ENCODE results near the gene UGT1A8. TPM values are rescaled to one million over a fixed set of nuclear protein-coding genes. Genes with fewer than 3 reads are reported as not detected.
A peak's percentile ranks its signal among the peaks of the same experiment; 100 is the strongest.

Gene UGT1A8
- total RNA-seq, 2 experiments from 2014 or later = not detected

DNA sequence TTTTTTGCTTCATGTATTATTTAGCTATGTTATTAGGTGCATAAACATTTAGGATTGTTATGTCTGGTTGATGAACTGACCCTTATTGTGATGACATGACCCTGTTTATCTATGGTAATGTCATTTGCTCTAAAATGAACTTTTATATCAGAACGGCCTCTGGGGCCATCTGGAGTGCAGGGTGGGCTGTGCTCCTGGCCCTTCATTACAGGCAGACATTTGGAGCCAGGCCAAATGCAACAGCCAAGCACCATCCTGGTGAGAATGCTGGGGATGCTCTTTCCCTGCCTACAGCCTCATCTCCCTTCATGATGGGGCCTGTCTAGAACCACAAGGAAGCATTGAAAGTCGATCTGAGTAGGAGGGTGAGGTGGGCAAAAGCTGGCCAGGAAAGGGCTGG, 198.9 kb downstream of the UGT1A8 start:
- Mint-ChIP-seq H3K27me3 (peaks cover 10% of the 10 kb centered on the region), H3K27ac (no peak overlapping the region), H3K4me1 (peaks cover 3% of the 10 kb centered on the region), H3K4me3 (no peak overlapping the region), H3K36me3 (no peaks in the 10 kb centered on the region), H3K9me3 (no peaks in the 10 kb centered on the region)
- DNase-seq (no peak), ATAC-seq (ENCODE audit: low read depth) (no peak)
- POLR2A ChIA-PET = no interaction called here

DNA sequence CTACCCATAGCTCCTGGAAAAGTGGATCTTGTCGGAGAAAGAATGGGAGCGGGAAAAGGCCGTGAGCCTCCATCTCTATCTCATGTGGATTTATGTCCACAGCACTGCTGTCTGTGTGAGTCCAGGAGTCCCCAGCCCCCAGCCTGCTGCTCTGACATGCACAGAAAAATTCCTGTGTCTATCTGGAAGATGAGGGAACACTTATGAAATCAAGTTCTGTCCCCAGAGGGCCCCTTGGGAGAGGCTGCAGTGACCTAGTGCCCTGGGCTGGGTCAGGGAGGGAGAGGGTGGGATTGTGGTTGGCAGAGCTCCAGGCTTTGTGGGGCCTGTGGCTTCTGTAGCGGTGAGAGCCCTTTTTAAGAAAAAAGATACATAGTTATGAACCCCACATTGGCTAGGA, 199.3 kb downstream of the UGT1A8 start:
- Mint-ChIP-seq H3K9me3 (no peaks in the 10 kb centered on the region), H3K27me3 (peaks cover 10% of the 10 kb centered on the region), H3K27ac (no peak overlapping the region), H3K4me3 (no peak overlapping the region), H3K4me1 (peaks cover 3% of the 10 kb centered on the region), H3K36me3 (no peaks in the 10 kb centered on the region)
- POLR2A ChIA-PET = no interaction called here
- ATAC-seq (ENCODE audit: low read depth) = no peak
- DNase-seq = no peak

DNA sequence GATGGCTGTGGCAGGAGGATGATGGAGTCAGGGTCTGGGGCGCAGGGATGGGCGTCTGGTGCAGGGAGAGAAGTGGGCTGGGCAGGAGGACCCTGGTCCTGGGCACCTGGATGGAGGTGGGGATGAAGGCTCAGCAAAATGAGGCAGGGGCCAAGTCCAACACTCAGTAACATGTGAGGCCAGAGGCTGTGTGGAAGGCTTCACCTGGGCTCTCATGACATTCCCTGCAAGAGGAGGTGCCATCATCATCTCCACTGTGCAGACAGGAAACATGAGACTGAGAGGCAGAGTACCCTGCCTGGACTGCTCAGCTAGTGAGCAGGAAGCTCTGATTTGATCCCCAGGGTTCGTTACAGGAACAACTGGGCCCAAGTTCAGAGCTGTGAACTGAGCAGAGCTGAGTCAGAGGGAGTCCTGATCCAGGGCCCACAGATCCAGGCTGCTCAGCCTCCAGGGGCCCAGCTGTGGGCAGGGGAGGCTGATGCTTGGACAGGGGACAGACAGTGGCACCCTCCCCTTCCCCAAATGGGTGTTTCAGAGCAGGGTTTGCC, 200.0 kb downstream of the UGT1A8 start:
- DNase-seq (no peak), ATAC-seq (ENCODE audit: low read depth) (no peak)
- Mint-ChIP-seq H3K4me3 (no peak overlapping the region), H3K4me1 (peaks cover 3% of the 10 kb centered on the region), H3K27ac (no peak overlapping the region), H3K36me3 (no peaks in the 10 kb centered on the region), H3K9me3 (no peaks in the 10 kb centered on the region), H3K27me3 (peaks cover 10% of the 10 kb centered on the region)
- POLR2A ChIA-PET = no interaction called here

DNA sequence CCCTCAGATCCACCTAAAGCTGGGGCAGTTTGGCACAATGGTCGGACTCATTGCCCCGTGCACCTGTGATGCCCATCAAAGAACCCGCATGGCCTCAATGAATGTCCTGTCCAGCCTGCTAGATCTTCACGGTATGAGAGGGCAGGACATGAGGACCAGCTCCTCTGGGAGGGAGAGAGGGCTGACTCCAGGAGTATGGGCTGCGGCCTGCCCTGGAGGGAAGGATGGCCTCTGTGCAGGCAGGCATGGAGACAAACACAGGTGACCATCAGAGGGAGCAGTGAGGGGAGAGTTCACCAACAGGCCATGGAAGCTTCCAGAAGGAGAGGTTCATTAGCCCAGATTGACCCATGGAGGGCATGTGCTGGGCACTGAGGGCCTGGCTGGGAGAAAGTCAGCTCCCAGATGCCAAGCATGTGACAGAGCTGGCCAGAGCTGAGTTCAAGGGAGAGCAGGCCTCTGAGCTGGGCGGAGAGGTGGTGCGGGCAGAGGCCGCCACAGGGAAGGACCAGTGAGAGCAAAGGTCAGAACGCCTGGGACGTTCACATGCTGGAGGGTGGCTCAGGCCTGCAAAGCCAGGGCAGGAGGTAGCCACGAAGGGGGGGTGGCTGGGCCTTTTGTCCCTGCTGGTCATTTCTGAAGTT, 200.7 kb downstream of the UGT1A8 start:
- Mint-ChIP-seq H3K4me3 (no peak overlapping the region), H3K4me1 (peaks cover 3% of the 10 kb centered on the region), H3K27me3 (peaks cover 10% of the 10 kb centered on the region), H3K36me3 (no peaks in the 10 kb centered on the region), H3K27ac (no peak overlapping the region), H3K9me3 (no peaks in the 10 kb centered on the region)
- POLR2A ChIA-PET = no interaction called here
- DNase-seq (peak; percentile 16), ATAC-seq (ENCODE audit: low read depth) (no peak)

DNA sequence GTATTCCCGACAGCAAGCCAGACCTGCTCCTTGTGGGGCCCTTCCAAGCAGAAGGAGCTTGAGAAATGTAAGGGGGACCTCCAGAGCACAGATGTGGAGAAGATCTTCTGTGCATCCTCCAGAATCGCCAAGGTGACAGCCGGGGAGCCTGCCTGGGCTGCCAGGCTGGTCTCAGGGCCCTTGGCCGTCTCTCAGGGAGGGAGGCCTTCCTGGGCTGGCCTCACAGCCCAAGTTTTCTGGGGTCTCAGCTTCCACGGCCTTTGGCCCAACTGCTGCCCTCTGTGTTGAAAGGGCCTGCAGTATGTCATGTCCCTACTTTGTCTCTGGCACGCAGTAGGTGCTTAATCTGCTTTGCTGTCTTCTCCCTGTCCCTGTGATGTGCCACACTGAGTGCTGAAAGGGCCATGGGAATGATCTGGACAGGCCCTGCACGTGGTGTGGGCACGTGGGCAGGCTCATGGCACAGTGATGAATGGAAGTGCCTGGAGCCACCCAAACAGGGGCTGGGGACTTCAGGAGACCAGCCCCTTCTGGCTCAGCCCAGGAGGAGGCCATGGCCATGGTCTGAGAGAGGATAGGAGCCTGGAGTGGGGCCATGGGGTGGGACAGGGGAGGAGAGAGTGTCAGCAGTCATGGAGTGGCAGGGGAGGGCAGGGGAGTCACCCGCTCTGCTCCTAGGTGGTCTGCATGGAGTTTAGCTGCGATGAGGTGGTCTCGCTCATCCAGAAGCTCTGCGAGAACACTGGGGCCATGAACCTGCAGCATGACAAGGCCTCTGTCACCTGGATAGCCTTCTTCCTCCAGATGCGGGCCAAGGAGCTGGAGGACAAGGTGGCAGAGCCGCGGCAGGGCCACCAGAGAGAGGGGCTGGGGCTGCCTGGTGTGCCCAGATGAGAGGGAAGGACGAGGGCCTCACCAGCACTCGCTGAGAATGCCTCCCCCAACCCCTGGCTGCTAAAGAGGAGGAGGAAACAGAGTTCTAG, 201.5 kb downstream of the UGT1A8 start:
- no peaks in the 10 kb centered on the region for H3K9me3 Mint-ChIP-seq
- no peak overlapping the region for H3K27ac Mint-ChIP-seq
- DNase-seq (peak; percentile 17), ATAC-seq (ENCODE audit: low read depth) (peak; percentile 14)
- H3K27me3 Mint-ChIP-seq = peaks cover 10% of the 10 kb centered on the region
- POLR2A ChIA-PET = no interaction called here
- no peaks in the 10 kb centered on the region for H3K36me3 Mint-ChIP-seq
- peaks cover 3% of the 10 kb centered on the region for H3K4me1 Mint-ChIP-seq
- no peak overlapping the region for H3K4me3 Mint-ChIP-seq

DNA sequence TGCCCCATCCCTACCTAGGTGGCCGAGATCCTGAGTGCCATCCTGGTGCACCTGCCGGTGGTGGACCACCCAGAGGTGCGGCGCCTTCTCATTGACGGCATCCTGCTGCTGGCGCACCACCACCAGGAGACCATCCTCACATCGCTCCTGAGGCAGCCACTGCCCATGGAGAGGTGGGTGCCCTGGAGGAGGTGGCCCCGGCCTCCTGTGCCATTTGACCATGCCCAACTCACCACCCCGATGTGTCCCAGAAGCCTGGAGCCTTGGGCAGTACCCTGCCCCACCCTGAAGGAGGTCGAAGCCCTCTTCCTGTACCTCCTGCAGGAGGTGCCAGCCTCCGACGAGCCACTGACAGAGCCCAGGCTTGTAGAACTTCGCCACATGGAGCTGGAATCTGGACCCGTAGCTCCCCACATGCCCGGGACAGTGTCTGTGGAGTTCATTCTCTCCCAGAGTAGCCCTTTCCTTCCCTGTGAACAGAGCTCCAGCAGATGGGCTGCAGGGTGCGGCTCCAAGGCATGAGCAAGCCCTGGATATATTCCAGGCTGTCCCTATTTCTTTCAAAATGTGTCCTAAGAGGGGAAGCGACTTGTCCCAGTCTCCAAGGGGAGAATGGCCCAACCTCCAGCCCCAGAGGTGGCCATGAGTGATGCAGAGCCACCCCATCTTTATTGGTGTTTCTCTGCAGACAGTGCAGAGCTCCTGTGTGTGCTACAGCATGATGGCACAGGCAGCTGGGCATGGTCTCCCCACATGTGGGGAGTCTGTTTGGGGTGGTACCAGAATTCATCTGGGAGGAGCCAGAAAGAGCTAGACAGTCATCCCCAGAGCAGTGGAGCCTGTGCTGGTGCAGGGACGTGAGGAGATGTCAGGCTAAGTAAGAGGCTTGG, 202.7 kb downstream of the UGT1A8 start:
- Mint-ChIP-seq H3K4me3 (no peak overlapping the region), H3K27ac (no peak overlapping the region), H3K27me3 (peaks cover 12% of the 10 kb centered on the region), H3K4me1 (peaks cover 3% of the 10 kb centered on the region), H3K9me3 (no peaks in the 10 kb centered on the region), H3K36me3 (no peaks in the 10 kb centered on the region)
- POLR2A ChIA-PET = no interaction called here
- ATAC-seq (ENCODE audit: low read depth) (no peak), DNase-seq (peak; percentile 22)

DNA sequence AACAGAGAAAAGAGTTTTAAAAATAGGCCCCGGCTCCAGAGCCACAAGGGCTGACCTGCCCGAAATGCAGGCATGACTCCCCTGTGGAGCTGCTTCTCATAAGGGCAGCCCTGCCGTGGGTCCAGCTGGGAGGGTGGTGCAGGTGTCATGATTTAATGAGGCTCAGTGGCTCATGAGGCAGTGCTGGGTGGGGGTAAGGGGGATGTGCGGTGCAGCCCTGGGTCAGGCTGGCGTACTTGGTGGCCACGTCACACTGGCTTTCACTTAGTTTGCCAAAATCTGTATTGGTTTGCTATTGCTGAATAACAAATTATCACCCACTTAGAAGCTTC, 203.3 kb downstream of the UGT1A8 start:
- H3K4me1 Mint-ChIP-seq = peaks cover 3% of the 10 kb centered on the region
- POLR2A ChIA-PET = no interaction called here
- no peak overlapping the region for H3K27ac Mint-ChIP-seq
- DNase-seq (no peak), ATAC-seq (ENCODE audit: low read depth) (no peak)
- peaks cover 9% of the 10 kb centered on the region for H3K27me3 Mint-ChIP-seq
- H3K4me3 Mint-ChIP-seq = no peak overlapping the region
- no peaks in the 10 kb centered on the region for H3K9me3 Mint-ChIP-seq
- no peaks in the 10 kb centered on the region for H3K36me3 Mint-ChIP-seq

DNA sequence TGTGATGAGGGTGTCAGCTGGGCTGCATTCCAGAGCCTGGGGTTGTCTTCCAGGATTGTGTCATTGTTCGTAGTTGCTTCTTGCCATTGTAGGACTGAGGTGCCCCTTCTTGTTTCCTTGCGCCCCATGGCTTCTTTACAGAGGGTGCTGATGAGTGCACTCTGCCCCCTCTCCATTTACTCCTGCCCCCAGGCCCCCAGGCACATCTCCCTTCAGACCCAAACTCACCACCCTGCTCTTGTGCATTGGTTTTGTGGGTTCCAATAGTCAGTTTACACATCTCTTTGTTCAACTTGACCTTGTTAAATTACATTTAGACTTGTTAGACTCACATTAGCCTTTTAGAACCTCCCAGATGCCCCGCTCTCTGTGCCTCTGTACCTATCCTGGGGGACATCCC, 203.8 kb downstream of the UGT1A8 start:
- POLR2A ChIA-PET = no interaction called here
- ATAC-seq (ENCODE audit: low read depth) (no peak), DNase-seq (no peak)
- H3K9me3 Mint-ChIP-seq = no peaks in the 10 kb centered on the region
- no peak overlapping the region for H3K27ac Mint-ChIP-seq
- peaks cover 3% of the 10 kb centered on the region for H3K4me1 Mint-ChIP-seq
- peaks cover 5% of the 10 kb centered on the region for H3K27me3 Mint-ChIP-seq
- no peak overlapping the region for H3K4me3 Mint-ChIP-seq
- no peaks in the 10 kb centered on the region for H3K36me3 Mint-ChIP-seq

DNA sequence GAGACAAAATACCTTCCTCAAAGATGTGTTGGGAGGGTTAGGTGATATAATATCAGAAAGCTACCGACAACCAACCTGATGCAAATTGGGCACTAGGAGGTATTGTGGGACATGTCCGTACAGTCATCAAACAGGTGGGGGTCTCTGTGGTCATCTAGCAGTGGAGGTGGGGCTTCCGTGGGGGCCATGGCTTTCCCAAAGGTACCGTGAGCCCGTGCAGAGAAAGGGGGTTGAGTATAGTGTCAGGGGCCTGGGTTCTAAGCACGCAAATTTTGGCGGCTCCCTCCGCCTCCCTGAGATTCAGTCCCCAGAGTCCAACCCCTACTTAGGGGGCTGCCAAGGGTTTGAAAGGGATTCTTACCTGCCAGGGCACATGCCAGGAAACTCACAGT, 204.3 kb downstream of the UGT1A8 start:
- Mint-ChIP-seq H3K27ac (no peak overlapping the region), H3K36me3 (no peaks in the 10 kb centered on the region), H3K9me3 (no peaks in the 10 kb centered on the region), H3K27me3 (peaks cover 9% of the 10 kb centered on the region), H3K4me1 (peaks cover 3% of the 10 kb centered on the region), H3K4me3 (no peak overlapping the region)
- peak; percentile 15 for DNase-seq
- no peak for ATAC-seq (ENCODE audit: low read depth)
- POLR2A ChIA-PET = no interaction called here

DNA sequence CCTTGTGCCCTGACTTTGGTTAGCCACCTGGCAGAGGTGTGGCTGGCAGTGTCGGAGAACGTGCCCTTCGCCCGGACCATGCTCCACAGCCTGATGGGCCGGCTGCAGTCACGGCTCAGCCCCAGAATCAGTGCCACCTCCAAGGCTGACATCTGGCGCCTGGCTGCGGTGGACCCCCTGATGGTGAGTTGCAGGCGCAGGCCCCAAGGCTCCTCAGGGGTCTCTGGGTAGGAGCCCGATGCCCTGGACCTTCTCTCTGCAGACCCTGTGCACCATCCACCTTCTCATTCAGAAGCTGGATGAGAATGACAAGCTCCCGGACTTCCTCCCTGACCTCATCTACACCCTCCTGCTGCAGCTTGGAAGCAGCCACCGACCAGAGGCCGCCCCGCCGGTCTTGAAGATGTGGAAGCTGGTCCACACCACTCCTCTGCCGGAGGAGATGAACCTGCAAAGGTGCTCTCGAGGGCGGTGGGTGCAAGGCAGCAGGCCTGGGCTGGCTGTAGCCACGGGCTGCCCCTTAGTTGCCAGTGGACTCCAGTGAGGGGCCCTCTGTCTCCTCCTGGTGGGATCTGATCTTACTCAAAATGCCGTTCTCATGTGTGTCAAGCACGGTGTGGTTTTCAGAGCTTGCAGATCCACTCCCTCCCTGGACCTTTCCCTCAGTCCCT, 204.8 kb downstream of the UGT1A8 start:
- peak; percentile 13 for DNase-seq
- Mint-ChIP-seq H3K27me3 (peaks cover 10% of the 10 kb centered on the region), H3K4me1 (no peaks in the 10 kb centered on the region), H3K27ac (no peak overlapping the region), H3K9me3 (no peaks in the 10 kb centered on the region), H3K4me3 (no peak overlapping the region), H3K36me3 (no peaks in the 10 kb centered on the region)
- ATAC-seq (ENCODE audit: low read depth) = no peak
- POLR2A ChIA-PET = no interaction called here

Measured in activated naive CD8-positive, alpha-beta T cell treated with anti-CD3 and anti-CD28 coated beads, Interleukin-2, amount 10 ng/mL, durations not matched to agents 7 days and 5 days (primary cell).